Erythroblast (primary cell): ENCODE measurements around the gene CYB5D1.

Source experiments
- DNase-seq, 2 experiments: peaks; one replicate each; lab custom pipeline; 2025; lab: John Stamatoyannopoulos, UW
- GATA1 ChIP-seq: IDR thresholded peaks from 2 replicates; pipeline ENCODE4 v1.6.1; 2011; ENCODE audit warnings: low read depth, mild to moderate bottlenecking, control low read depth, low read length, moderate library complexity
- POLR2A ChIP-seq: IDR thresholded peaks from 2 replicates; pipeline ENCODE4 v1.6.1; 2011; ENCODE audit warnings: mild to moderate bottlenecking, low read length

The CYB5D1 gene

DNA sequence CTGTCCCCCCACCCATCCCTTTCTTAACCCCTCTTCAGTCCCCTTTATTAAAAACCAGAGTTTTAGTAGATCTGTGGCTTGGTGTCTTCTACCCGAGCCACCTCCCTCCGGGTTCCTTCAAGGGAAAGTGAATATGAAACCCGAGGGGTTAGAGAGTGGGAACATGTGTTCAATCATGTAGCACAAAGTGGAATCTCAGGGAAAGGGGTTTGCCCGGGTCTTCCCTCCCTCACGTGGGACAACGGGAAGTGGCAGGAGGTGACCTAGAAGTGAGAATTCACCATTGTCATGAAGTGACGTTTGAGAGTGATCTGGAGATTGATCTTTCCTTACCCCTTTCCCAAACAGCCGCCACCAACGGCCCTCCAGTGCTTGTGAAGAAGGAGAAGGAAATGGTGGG lies 53.3 kb downstream of the CYB5D1 start:
- TF ChIP-seq POLR2A (no peak), GATA1 (no peak)
- no peak for DNase-seq
